HG02610 (cell line): ENCODE measurements around the gene DAB1.
"Not testable (repeated sequence)": the region's sequence is repeated elsewhere in the genome, so short reads cannot be mapped to it uniquely, and the experiment has no call there.

Experiments used
- ATAC-seq: cut with Tn5 transposase; IDR thresholded peaks from one replicate; pipeline ENCODE4 v1.9.1; 2021; ENCODE audit warnings: mild to moderate bottlenecking, moderate library complexity; ENCODE audit not compliant: unreplicated experiment

Gene DAB1

DNA sequence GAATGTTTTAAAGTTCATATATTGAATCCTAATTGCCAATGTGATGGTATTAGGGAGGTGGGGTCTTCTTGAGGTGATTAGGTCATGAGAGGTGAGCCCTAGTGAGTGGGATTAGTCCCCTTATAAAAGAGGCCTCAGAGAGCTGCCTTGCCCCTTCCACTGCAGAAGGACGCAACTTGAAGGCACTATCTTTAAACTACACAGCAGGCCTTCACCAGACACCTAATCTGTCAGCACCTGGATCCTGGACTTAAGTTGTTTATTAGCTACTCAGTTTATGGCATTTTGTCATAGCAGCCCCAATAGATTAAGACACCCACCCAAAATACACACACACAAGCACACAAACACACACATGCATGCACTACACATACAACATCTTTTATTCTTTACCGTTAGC, 61.4 kb downstream of the DAB1 start:
- ATAC-seq = no peak

DNA sequence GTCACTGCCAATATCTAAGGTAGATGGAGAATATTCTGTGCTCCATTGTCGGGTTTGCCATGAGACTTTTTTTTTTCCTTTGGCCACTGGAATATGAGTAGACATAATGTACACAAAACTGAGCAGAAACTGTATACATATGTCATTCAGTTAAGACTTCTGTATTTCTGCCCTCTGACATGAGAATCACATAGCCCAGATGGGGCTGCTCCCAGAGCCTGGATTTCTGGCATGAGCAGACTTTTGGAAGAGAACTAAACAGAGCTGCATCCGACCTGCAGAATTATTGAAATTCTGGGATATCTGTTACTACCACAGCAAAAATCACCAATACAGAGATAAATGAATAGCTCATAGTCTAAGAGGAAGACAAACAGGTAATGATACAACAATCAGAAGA, 62.3 kb downstream of the DAB1 start:
- no peak for ATAC-seq

- ATAC-seq = no peak
Observed at GRCh38 chr1:57360846-57361407, 62.9 kb downstream of the DAB1 start.

- no peak for ATAC-seq
Observed at GRCh38 chr1:57357462-57357861, 66.4 kb downstream of the DAB1 start.

DNA sequence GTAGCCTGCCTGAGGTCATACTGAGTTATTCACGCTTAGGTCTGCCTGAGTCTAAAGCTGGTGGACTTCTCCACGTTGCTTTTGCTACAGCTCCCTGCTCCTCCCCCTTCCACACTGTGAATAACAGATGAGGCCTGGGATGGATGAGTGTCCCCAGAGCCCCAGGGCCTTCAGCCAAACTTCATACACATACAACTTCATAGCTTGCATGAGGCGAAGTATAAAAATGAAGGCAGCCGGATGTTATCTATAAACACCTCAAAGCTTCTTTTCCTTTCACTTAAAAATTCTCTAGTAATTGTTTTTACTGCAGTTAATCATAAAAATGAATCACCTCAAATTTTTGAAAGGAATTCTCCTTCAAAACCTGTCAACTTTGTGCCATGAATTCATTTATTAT, 70.2 kb downstream of the DAB1 start:
- ATAC-seq = no peak

DNA sequence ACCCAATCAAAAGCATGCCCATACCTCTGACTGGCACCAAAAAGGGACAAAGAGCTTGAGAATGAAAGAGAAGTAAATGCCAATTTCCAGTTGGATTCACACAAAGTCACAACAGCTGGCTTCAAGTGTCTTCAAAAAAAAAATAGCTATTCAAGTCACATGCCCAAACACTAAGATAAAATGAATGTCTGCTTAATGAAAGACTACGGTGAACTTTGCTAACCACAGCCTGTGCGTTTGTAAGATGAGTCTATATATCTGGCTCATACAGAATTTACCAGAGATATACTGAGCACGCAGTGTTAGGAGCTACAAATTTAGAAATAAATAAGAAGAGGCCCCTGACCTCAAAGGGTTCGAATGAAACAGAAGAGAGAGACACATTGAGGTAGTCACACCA, 73.2 kb downstream of the DAB1 start:
- no peak for ATAC-seq

GRCh38 chr1:57348921-57349320, 74.9 kb downstream of the DAB1 start:
- ATAC-seq = no peak

DNA sequence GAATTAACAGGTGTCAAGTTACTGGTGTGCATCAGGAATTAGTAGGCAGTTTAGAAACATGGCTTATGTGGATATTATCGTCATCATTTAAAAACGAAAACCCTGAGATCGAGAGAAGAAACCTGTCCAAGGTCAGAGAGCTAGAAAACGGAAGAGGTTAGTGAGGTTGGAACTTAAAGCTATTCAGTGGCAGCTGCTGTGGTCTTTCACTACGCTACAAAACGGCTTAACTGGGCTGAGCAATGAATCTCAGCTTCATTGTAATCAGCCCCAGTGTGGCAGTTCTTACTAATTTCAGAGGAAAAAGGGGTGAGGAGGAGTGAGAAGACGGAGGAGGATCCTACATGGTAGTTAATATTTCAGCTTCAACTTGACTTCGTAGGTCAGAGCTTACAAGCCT, 77.9 kb downstream of the DAB1 start:
- no peak for ATAC-seq

DNA sequence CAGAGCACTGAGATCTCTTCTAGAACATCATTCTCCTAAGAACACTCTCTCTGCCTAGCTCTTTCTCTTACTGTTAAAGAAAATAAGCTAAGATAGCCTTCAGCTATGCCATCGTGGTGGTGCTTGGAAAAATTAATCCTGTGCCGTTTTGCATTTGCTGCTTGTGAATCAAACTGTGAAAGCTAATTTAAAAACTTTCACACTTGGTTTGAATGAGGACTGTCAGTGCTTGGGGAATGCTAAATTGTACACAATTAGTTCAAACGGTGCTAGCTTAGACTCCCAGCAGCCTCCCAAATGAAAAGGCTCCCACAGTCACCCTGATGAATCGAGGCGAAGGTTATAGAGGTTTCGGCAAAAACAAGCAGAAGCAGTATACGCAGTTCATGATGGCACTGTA, 79.6 kb downstream of the DAB1 start:
- no peak for ATAC-seq

- not testable (repeated sequence) for ATAC-seq
Observed at GRCh38 chr1:57343298-57343915, 80.5 kb downstream of the DAB1 start.

DNA sequence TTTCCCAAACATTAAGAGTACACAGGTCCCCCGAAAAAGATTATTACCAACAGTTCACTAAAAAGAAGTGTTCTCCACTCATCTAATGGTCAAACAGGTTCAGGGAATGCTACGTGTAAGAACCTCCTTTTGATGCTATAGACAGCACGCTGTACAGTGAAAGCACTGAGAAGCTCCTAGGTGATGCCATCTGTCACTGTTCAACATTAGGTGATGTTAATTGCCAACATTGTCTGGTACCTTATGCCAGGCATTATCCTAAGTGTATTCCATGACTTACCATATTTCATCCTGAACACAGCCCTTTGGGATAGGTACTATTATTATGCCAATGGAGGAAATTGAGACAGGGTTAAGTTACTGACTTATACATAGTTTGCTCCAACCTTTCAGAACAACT, 82.1 kb downstream of the DAB1 start:
- no peak for ATAC-seq

- ATAC-seq = no peak
Observed at GRCh38 chr1:57340334-57341070, 83.4 kb downstream of the DAB1 start.

GRCh38 chr1:57337623-57338022, 86.2 kb downstream of the DAB1 start:
- ATAC-seq = no peak

- ATAC-seq = no peak
Observed at GRCh38 chr1:57336793-57337192, 87.1 kb downstream of the DAB1 start.

DNA sequence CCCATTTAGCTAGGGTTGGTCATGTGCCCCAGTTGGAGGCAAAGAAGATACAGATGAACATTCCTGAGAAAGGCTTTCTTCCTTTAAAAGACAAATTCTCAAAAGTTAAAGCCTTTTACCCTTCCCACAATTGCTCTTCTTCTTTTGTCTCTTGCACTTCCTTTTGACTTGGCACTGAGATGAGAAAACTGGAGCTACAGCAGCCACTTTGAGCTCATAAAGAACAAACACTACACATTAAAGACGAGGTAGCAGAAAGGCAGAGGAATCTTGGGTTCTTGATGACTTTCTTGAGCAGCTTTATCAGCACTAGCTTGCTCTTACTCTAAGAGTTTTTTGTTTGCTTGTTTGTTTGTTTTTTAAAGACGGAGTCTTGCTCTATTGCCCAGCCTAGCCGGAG, 92.2 kb downstream of the DAB1 start:
- no peak for ATAC-seq

GRCh38 chr1:57329937-57330336, 93.9 kb downstream of the DAB1 start:
- no peak for ATAC-seq

- no peak for ATAC-seq
Observed at GRCh38 chr1:57329001-57329527, 94.8 kb downstream of the DAB1 start.

GRCh38 chr1:57327946-57328345, 95.9 kb downstream of the DAB1 start:
- ATAC-seq = no peak

- no peak for ATAC-seq
Observed at GRCh38 chr1:57327336-57327735, 96.5 kb downstream of the DAB1 start.

DNA sequence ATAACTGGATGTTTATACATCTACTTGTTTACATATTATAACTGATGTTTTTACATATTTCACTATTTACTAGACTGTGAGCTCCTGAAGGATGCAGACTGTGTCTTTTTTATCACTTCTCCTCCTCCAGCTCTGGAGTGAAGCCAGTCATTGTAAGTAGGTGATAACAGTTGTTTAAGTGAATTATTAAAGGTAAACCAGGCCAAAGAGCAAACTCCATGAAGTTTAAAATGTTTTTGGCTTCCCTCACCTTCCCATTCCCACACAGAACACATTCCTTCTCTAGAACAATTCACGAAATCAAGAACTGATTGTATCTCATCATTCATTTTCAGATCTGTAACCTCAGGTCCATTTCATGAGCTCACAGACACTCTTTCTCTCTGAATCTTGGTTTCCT, 98.3 kb downstream of the DAB1 start:
- ATAC-seq = no peak

GRCh38 chr1:57325117-57325516, 98.7 kb downstream of the DAB1 start:
- ATAC-seq = no peak

- ATAC-seq = no peak
Observed at GRCh38 chr1:57324388-57324787, 99.5 kb downstream of the DAB1 start.
